GM19452 (cell line): ENCODE measurements around the gene MLLT10.
"Not testable (repeated sequence)": the region's sequence is repeated elsewhere in the genome, so short reads cannot be mapped to it uniquely, and the experiment has no call there.

Experiments used
- ATAC-seq: cut with Tn5 transposase; IDR thresholded peaks from one replicate; pipeline ENCODE4 v1.9.1; 2021; ENCODE audit not compliant: unreplicated experiment

The MLLT10 gene

GRCh38 chr10:21692916-21693315 is 158.9 kb downstream of the MLLT10 start:
- ATAC-seq = no peak

DNA sequence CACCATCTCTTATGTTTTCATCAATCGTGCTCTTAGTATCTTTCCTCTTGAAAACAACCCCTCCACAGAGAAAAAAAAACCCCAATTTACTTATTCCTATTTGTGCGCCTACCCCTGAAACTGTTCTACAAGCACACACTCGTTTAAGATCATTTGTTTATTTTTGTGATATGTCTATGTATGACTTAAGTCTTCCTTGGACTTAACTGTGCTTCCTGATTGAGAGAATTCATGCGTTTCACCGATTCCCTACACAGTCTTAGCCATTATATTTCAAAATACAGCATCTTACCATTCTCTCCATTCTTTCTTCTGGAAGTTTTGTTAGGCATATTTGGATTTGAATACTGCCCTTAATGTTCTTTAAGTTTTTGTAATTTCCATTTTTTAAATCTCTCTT is 159.4 kb downstream of the MLLT10 start:
- ATAC-seq = no peak

- ATAC-seq = no peak
Measured at GRCh38 chr10:21694631-21695030, 160.6 kb downstream of the MLLT10 start.

- no peak for ATAC-seq
Measured at GRCh38 chr10:21696302-21696701, 162.3 kb downstream of the MLLT10 start.

DNA sequence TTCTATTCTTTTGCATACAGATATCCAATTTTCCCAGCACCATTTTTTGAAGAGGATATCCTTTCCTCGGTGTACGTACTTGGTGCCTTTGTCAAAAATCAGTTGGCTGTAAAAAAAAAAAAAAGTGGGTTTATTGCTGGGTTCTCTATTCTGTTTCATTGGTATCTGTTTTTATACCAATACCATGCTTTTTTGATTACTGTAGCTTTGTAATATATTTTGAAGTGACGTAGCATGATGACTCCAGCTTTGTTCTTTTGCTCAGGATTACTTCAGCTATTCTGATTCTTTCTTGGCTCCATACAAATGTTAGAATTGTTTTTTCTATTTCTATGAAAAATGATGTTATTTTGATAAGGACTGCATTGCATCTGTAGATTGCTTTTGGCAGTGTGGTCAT is 165.5 kb downstream of the MLLT10 start:
- no peak for ATAC-seq

DNA sequence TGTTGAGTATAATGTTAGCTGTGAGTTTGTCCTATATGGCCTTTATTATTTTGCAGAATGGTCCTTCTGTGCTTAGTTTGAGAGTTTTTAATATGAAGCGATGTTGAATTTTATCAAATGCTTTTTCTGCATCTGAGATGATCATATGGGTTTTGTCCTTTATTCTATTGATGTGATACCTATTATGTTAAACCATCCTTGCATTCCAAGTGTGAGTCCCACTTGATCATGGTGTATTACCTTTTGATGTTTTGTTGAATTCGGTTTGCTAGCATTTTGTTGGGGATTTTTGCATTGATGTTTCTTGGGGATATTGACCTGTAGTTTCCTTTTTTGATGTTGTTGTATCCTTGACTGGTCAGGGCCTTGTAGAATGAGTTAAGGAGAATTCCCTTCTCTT is 166.4 kb downstream of the MLLT10 start:
- no peak for ATAC-seq

DNA sequence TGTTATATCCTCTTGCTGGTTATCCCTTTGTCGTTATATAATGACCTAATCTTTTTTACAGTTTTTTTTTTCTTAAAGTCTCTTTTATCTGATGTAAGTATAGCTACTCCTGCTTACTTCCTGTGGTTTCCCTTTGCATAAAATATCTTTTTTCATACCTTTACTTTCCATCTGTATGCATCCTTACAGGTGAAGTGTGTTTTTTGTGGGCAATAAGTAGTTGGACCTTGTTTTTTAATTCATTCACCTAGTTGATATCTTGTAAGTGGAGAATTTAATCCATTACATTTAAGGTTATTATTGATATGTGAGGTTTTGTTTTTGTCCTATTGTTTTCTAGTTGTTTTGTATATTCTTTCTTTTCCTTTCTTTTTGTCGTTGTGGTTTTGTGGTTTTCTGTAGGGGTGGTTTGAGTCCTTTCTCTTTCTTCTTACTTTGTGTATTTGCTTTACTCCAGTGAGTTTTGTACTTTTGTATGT is 168.6 kb downstream of the MLLT10 start:
- ATAC-seq = peak; percentile 74

GRCh38 chr10:21705142-21705827 is 171.3 kb downstream of the MLLT10 start:
- ATAC-seq = no peak

GRCh38 chr10:21705828-21706176 is 171.8 kb downstream of the MLLT10 start:
- ATAC-seq = no peak

DNA sequence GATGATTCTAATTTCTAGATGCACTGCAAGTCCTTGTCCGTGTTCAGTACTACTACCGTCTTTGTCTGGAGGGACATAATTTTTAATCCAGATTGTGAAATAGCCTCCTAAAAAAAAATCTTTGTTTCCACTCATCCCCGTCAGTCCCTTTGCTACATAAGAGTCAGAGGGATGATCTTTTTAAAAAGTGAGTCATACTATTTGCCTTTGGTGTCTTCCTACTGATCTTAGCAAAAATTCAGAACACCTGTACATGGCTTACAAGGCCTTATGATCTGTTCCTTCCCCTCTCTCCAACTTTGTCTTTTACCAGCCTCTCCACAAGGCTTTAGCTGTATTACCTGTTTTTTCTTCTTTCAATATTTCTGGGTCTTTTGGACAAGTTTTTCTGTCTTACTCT is 173.5 kb downstream of the MLLT10 start:
- no peak for ATAC-seq

DNA sequence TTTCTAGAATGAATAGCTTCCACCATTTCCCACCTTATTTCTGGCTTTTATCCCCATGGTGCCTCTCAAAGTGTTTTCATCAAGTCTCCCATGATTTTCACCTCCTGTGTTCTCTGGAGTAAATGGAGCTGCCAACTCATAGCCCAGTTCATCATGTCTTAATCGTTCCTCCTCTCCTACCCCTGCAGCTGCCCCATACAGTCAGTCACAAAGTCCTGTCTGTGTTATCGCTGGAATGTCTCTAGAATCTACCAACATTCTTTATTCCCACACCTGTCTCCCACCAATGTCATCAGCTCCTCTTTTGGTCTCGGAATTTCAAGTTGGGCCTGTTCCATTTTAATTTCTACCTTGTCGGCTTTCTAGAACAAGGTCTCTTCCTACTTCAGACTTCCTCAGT is 178.9 kb downstream of the MLLT10 start:
- no peak for ATAC-seq

DNA sequence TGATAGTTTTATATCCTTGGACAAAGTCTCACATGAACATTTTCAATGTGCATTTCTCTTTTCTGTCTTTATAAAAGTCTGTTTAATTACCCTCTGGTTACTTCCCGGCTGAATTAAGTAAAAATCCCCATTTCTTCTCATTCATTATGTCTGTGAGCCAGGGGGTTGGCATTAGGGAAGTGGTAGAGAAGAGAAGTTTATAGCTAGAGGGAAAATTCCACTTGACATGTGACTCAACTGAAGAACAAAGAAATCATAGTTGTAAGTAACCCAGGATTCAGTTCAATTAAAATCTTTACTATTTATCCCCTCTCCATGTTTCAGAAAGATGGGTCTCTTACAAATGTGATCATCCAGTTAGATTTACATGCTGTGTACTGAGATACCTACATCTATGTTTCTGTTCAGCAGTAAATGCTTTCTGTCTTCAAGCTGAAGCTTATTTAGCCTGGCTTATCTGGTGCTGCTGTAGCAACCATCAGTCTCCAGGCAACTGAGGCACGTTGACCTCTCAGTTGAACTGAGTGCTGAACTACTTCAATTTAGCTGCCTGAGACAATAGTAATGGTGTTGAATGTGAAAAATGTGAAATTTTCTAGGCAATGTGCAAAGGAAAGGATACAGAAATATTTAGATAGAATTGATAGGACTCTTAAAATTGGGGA is 181.6 kb downstream of the MLLT10 start:
- no peak for ATAC-seq

DNA sequence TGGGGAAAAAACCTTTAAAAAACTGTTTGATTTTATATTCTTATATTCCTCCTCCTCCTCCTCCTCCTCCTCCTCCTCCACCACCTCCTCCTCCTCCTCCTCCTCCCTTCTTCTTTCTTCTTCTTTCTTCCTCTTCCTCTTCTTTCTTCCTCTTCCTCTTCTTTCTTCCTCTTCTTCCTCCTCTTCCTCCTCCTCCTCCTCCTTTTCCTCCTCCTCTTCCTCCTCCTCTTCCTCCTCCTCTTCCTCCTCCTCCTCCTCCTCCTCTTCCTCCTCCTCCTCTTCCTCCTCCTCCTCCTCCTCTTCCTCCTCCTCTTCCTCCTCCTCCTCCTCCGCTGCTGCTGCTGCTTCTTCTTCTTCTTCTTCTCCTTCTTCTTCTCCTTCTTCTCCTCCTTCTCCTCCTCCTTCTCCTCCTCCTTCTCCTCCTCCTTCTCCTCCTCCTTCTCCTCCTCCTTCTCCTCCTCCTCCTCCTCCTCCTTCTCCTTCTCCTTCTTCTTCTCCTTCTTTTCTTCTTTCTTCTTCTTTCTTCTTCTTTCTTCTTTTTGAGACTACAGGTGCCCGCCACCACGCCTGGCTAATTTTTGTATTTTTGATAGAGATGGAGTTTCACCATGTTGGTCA is 183.5 kb downstream of the MLLT10 start:
- not testable (repeated sequence) for ATAC-seq

DNA sequence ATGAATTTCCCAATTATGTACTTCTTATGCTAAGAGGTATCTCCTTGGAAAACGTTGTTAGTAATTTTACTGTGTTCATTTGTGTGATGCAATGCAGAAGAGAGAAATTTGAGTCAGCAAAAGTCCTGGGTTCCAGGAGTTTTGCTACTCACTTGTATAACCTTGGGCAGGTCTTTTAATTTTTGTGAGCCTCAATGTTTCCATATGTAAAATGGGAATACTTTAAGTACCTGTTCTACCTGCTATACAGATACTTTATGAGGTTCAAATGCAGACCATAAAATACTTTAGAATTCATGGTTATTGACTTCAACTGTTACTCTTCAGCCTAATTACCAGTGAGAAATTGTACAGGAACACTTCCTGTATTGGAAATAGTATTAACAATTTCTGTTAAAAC is 185.5 kb downstream of the MLLT10 start:
- no peak for ATAC-seq

DNA sequence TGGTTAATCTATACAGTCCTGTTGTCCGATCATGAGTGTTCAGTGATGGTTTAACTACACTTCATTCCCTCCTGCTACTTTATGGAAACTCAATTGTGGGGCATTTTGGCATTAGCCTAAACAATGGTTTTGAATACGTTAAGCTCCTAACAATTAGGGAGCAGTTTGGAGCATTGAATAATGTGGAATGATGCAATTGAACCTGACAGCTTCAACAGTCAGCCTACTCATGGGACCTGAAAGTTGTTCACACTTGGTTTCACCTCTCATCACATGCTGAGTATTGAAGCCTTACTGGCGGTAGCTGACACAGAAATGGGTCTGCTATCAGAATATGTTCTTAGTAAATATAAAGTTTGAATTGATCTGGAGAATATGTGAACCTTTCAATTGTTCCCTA is 186.1 kb downstream of the MLLT10 start:
- ATAC-seq = no peak

DNA sequence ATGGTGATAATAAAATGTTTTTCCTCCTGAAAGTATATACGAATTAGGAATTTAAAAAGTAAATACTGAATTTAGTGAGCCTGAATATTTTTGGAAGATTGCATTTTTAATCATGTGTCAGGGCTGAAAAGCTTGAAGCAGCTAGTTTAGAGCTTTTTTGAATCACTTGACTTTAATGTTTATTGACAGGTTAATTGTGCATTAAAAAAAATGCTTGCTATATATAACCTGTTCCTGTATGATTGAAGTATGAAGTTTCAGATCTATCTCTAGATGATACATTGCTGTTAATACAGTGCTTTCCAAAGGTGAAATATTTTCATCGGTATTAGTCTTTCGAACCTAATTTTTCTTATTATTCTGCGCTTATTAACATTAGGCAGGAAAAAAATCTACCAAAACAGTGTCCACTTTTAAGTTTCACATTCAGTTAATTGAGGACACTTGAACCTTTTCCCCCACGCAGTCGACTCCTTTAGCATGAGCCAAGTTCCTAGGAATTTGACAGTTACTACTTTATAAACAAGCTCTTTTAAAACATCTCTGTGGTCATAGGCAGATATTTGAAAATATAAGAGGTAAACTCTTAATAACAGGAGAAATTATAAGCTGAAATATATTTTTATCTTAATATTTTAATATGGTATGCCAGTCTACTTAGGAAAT is 187.1 kb downstream of the MLLT10 start:
- ATAC-seq = no peak

DNA sequence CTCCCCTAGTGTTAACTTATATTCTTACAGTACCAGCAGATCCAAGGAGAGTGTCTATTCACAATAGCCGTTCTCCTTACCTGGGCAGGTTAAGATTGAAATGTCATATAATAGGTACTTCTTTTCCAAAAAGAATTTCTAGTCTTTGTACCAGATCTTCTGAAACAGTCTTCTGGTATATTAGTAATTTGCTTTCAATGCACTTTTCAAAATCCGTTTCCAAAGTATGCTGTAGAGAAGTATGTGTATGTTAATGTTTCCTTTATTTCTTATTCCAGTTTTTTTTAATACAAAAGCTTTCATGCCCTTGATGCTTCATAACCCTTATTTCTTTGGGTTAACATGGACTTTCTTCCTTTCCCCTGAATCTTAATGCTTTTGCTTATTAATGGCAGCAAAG is 188.2 kb downstream of the MLLT10 start:
- no peak for ATAC-seq

DNA sequence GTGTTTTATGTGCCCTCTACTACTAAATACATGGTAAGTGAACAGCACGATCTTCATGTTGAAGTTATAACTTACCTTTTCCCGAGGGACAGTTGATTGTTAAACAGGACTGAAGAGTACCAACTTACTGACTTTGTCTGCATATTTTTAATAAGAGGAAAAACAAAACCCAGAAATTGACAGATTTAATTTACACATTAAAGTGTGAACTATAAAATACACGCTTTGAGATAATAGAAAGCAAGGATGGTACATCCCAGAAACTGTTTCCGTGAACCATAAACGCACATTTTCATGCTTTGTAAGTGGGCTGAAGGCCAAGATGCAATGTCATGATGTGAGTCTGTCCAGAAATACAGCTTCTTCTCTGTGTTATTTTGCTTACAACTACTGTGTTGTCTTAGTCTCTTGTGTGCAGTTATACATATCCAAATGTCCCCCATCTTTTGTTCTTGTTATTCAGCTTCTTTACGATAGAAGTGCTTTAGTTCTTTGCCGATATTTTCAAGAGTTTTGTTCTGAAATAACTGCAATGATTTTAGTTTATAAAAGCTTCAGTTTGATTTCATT is 190.1 kb downstream of the MLLT10 start:
- no peak for ATAC-seq

GRCh38 chr10:21724687-21725367 is 190.8 kb downstream of the MLLT10 start:
- peak; percentile 94 for ATAC-seq

- no peak for ATAC-seq
Measured at GRCh38 chr10:21726601-21727225, 192.7 kb downstream of the MLLT10 start.
